Measurements from ENCODE around the gene KDM4B.

Gene KDM4B

GRCh38 chr19:5141850-5142724 is 173.2 kb downstream of the KDM4B start:
- Histone ChIP-seq H3K27ac (ENCODE audit: low read length) (no peak overlapping the region), H3K4me3 (ENCODE audit: low read length) (no peak overlapping the region), H3K4me1 (ENCODE audit: control insufficient read depth, insufficient read depth, low read length) (0 out of 2 replicates have a peak, but pooled peaks cover 1% of the 10 kb centered on the region), H3K27me3 (ENCODE audit: control insufficient read depth, insufficient read depth, low read length) (no peaks in the 10 kb centered on the region), H3K36me3 (ENCODE audit: control insufficient read depth, insufficient read depth, low read length) (peaks cover 13% of the 10 kb centered on the region), H3K9me3 (ENCODE audit: control insufficient read depth, insufficient read depth, low read length) (no peaks in the 10 kb centered on the region)
- WGBS (ENCODE audit: insufficient coverage, insufficient read length) = no CpG with 5 or more reads among the region's 36 CpGs
- no peak for DNase-seq (ENCODE audit: low read depth, low spot score)

- Histone ChIP-seq H3K36me3 (ENCODE audit: control insufficient read depth, insufficient read depth, low read length) (peaks cover 13% of the 10 kb centered on the region), H3K27ac (ENCODE audit: low read length) (no peak overlapping the region), H3K4me1 (ENCODE audit: control insufficient read depth, insufficient read depth, low read length) (0 out of 2 replicates have a peak, but pooled peaks cover 1% of the 10 kb centered on the region), H3K27me3 (ENCODE audit: control insufficient read depth, insufficient read depth, low read length) (no peaks in the 10 kb centered on the region), H3K4me3 (ENCODE audit: low read length) (no peak overlapping the region), H3K9me3 (ENCODE audit: control insufficient read depth, insufficient read depth, low read length) (no peaks in the 10 kb centered on the region)
- no CpG with 5 or more reads among the region's 22 CpGs for WGBS (ENCODE audit: insufficient coverage, insufficient read length)
- DNase-seq (ENCODE audit: low read depth, low spot score) = no peak
These were observed 173.8 kb downstream of the KDM4B start for GRCh38 chr19:5142725-5143097.

GRCh38 chr19:5143471-5144411 is 174.8 kb downstream of the KDM4B start:
- Histone ChIP-seq H3K36me3 (ENCODE audit: control insufficient read depth, insufficient read depth, low read length) (peaks cover 13% of the 10 kb centered on the region), H3K9me3 (ENCODE audit: control insufficient read depth, insufficient read depth, low read length) (no peaks in the 10 kb centered on the region), H3K27ac (ENCODE audit: low read length) (no peak overlapping the region), H3K4me3 (ENCODE audit: low read length) (no peak overlapping the region), H3K4me1 (ENCODE audit: control insufficient read depth, insufficient read depth, low read length) (0 out of 2 replicates have a peak, but pooled peaks cover 1% of the 10 kb centered on the region), H3K27me3 (ENCODE audit: control insufficient read depth, insufficient read depth, low read length) (no peaks in the 10 kb centered on the region)
- no CpG with 5 or more reads among the region's 51 CpGs for WGBS (ENCODE audit: insufficient coverage, insufficient read length)
- no peak for DNase-seq (ENCODE audit: low read depth, low spot score)

- no peak for DNase-seq (ENCODE audit: low read depth, low spot score)
- H3K27ac ChIP-seq (ENCODE audit: low read length) = no peak overlapping the region
- H3K36me3 ChIP-seq (ENCODE audit: control insufficient read depth, insufficient read depth, low read length) = peaks cover 13% of the 10 kb centered on the region
- no peaks in the 10 kb centered on the region for H3K27me3 ChIP-seq (ENCODE audit: control insufficient read depth, insufficient read depth, low read length)
- H3K4me3 ChIP-seq (ENCODE audit: low read length) = no peak overlapping the region
- 0 out of 2 replicates have a peak, but pooled peaks cover 1% of the 10 kb centered on the region for H3K4me1 ChIP-seq (ENCODE audit: control insufficient read depth, insufficient read depth, low read length)
- WGBS (ENCODE audit: insufficient coverage, insufficient read length) = no CpG with 5 or more reads among the region's 23 CpGs
- H3K9me3 ChIP-seq (ENCODE audit: control insufficient read depth, insufficient read depth, low read length) = no peaks in the 10 kb centered on the region
These were observed 175.7 kb downstream of the KDM4B start for GRCh38 chr19:5144545-5145179.

- Histone ChIP-seq H3K9me3 (ENCODE audit: control insufficient read depth, insufficient read depth, low read length) (no peaks in the 10 kb centered on the region), H3K36me3 (ENCODE audit: control insufficient read depth, insufficient read depth, low read length) (peaks cover 10% of the 10 kb centered on the region), H3K27me3 (ENCODE audit: control insufficient read depth, insufficient read depth, low read length) (no peaks in the 10 kb centered on the region), H3K4me3 (ENCODE audit: low read length) (no peak overlapping the region), H3K4me1 (ENCODE audit: control insufficient read depth, insufficient read depth, low read length) (peaks cover 7% of the 10 kb centered on the region), H3K27ac (ENCODE audit: low read length) (no peak overlapping the region)
- no peak for DNase-seq (ENCODE audit: low read depth, low spot score)
- WGBS (ENCODE audit: insufficient coverage, insufficient read length) = no CpG with 5 or more reads among the region's 52 CpGs
These were observed 176.9 kb downstream of the KDM4B start for GRCh38 chr19:5145521-5146511.

GRCh38 chr19:5147074-5147977 is 178.4 kb downstream of the KDM4B start:
- Histone ChIP-seq H3K27me3 (ENCODE audit: control insufficient read depth, insufficient read depth, low read length) (no peaks in the 10 kb centered on the region), H3K27ac (ENCODE audit: low read length) (no peak overlapping the region), H3K4me1 (ENCODE audit: control insufficient read depth, insufficient read depth, low read length) (peaks cover 8% of the 10 kb centered on the region), H3K4me3 (ENCODE audit: low read length) (no peak overlapping the region), H3K9me3 (ENCODE audit: control insufficient read depth, insufficient read depth, low read length) (no peaks in the 10 kb centered on the region), H3K36me3 (ENCODE audit: control insufficient read depth, insufficient read depth, low read length) (peaks cover 5% of the 10 kb centered on the region; the same call in 1 of the 2 replicates)
- no CpG with 5 or more reads among the region's 31 CpGs for WGBS (ENCODE audit: insufficient coverage, insufficient read length)
- no peak for DNase-seq (ENCODE audit: low read depth, low spot score)

- no peaks in the 10 kb centered on the region for H3K27me3 ChIP-seq (ENCODE audit: control insufficient read depth, insufficient read depth, low read length)
- H3K36me3 ChIP-seq (ENCODE audit: control insufficient read depth, insufficient read depth, low read length) = peaks cover 5% of the 10 kb centered on the region; the same call in 1 of the 2 replicates
- DNase-seq (ENCODE audit: low read depth, low spot score) = no peak
- H3K27ac ChIP-seq (ENCODE audit: low read length) = no peak overlapping the region
- H3K4me3 ChIP-seq (ENCODE audit: low read length) = no peak overlapping the region
- H3K9me3 ChIP-seq (ENCODE audit: control insufficient read depth, insufficient read depth, low read length) = no peaks in the 10 kb centered on the region
- peaks cover 8% of the 10 kb centered on the region for H3K4me1 ChIP-seq (ENCODE audit: control insufficient read depth, insufficient read depth, low read length)
- WGBS (ENCODE audit: insufficient coverage, insufficient read length) = no CpG with 5 or more reads among the region's 42 CpGs
These were observed 179.3 kb downstream of the KDM4B start for GRCh38 chr19:5147978-5148793.

- Histone ChIP-seq H3K27me3 (ENCODE audit: control insufficient read depth, insufficient read depth, low read length) (no peaks in the 10 kb centered on the region), H3K27ac (ENCODE audit: low read length) (no peak overlapping the region), H3K4me3 (ENCODE audit: low read length) (no peak overlapping the region), H3K9me3 (ENCODE audit: control insufficient read depth, insufficient read depth, low read length) (no peaks in the 10 kb centered on the region), H3K36me3 (ENCODE audit: control insufficient read depth, insufficient read depth, low read length) (peaks cover 4% of the 10 kb centered on the region; the same call in 1 of the 2 replicates), H3K4me1 (ENCODE audit: control insufficient read depth, insufficient read depth, low read length) (peaks cover 8% of the 10 kb centered on the region)
- no peak for DNase-seq (ENCODE audit: low read depth, low spot score)
- WGBS (ENCODE audit: insufficient coverage, insufficient read length) = no CpG with 5 or more reads among the region's 15 CpGs
These were observed 179.9 kb downstream of the KDM4B start for GRCh38 chr19:5148794-5149190.
